Neural cell (in vitro differentiated cells): ENCODE results near the gene LPAR1. TPM values are rescaled to one million over a fixed set of nuclear protein-coding genes. Genes with fewer than 3 reads are reported as not detected.

Experiments used
- H2AFZ ChIP-seq: fragments of 200-600, 300-800 bp; sonication (generic), shearing (Covaris generic); 2 replicates; pipeline ENCODE4 v1.6.0; 2014; ENCODE audit warnings: low read depth, mild to moderate bottlenecking, antibody characterized with exemption, low read length, moderate library complexity
- H3F3A ChIP-seq: fragments of 200-600 bp; shearing (Covaris generic); 2 replicates; pipeline ENCODE4 v1.6.1; 2016; ENCODE audit warnings: mild to moderate bottlenecking, moderate library complexity, mixed read lengths, antibody characterized with exemption, low read length; ENCODE audit not compliant: insufficient read depth, poor library complexity, severe bottlenecking
- H3K27ac ChIP-seq: fragments of 200-600, 300-800 bp; sonication (generic), shearing (Covaris generic); 2 replicates; pipeline ENCODE4 v1.5.1; 2014; ENCODE audit warnings: mild to moderate bottlenecking, low read length, moderate library complexity
- H3K27me3 ChIP-seq: fragments of 300-800, 200-600 bp; sonication (generic), shearing (Covaris generic); 2 replicates; pipeline ENCODE4 v1.6.0; 2014; ENCODE audit warnings: mild to moderate bottlenecking, low read depth, low read length, moderate library complexity; ENCODE audit not compliant: insufficient read depth
- H3K36me3 ChIP-seq: fragments of 300-800, 200-600 bp; sonication (generic), shearing (Covaris generic); 2 replicates; pipeline ENCODE4 v1.5.1; 2014; ENCODE audit warnings: mild to moderate bottlenecking, antibody characterized with exemption, low read length, moderate library complexity; ENCODE audit not compliant: insufficient read depth
- H3K4me2 ChIP-seq: fragments of 300-800, 200-600 bp; sonication (generic), shearing (Covaris generic); 2 replicates; pipeline ENCODE4 v1.6.0; 2014; ENCODE audit warnings: mild to moderate bottlenecking, low read length
- H3K4me3 ChIP-seq: fragments of 300-800, 200-600 bp; sonication (generic), shearing (Covaris generic); 2 replicates; pipeline ENCODE4 v1.5.1; 2014; ENCODE audit warnings: mild to moderate bottlenecking, low read length, moderate library complexity
- H3K79me2 ChIP-seq: fragments of 200-600 bp; shearing (Covaris generic); replicated peaks from 2 replicates; pipeline ENCODE4 v1.6.0; 2014; ENCODE audit warnings: mild to moderate bottlenecking, low read length, moderate library complexity; ENCODE audit not compliant: insufficient read depth
- H3K9ac ChIP-seq: fragments of 300-800, 200-600 bp; sonication (generic), shearing (Covaris generic); 2 replicates; pipeline ENCODE4 v1.6.1; 2016; ENCODE audit warnings: mild to moderate bottlenecking, low read length, mixed read lengths
- H3K9me2 ChIP-seq: fragments of 200-600 bp; shearing (Covaris generic); 2 replicates; pipeline ENCODE4 v1.6.1; 2016; ENCODE audit warnings: mild to moderate bottlenecking, low read length, mixed read lengths; ENCODE audit not compliant: insufficient read depth
- H3K9me3 ChIP-seq: fragments of 200-600, 300-800 bp; sonication (generic), shearing (Covaris generic); 2 replicates; pipeline ENCODE4 v1.6.1; 2016; ENCODE audit warnings: mild to moderate bottlenecking, mixed run types, low read length, moderate library complexity, mixed read lengths
- H4K20me1 ChIP-seq: fragments of 200-600 bp; shearing (Covaris generic); 2 replicates; pipeline ENCODE4 v1.6.1; 2016; ENCODE audit warnings: mild to moderate bottlenecking, mixed run types; ENCODE audit not compliant: insufficient read depth
- CTCF ChIP-seq: fragments of 450-650 bp; IDR thresholded peaks from 2 replicates; pipeline ENCODE4 v1.5.1; 2014; ENCODE audit warnings: antibody characterized with exemption, mild to moderate bottlenecking, moderate library complexity; ENCODE audit not compliant: poor library complexity, severe bottlenecking
- EP300 ChIP-seq: fragments of 450-650 bp; conservative IDR thresholded peaks from 2 replicates; pipeline ENCODE4 v1.6.1; 2014; ENCODE audit warnings: antibody characterized with exemption, mild to moderate bottlenecking, moderate library complexity; ENCODE audit not compliant: poor library complexity, severe bottlenecking
- EZH2 ChIP-seq: fragments of 200-600, 300-800 bp; shearing (Covaris generic), sonication (generic); IDR thresholded peaks from 2 replicates; pipeline ENCODE4 v1.6.1; 2014; ENCODE audit warnings: antibody characterized with exemption, low read length, borderline replicate concordance, mild to moderate bottlenecking; ENCODE audit not compliant: insufficient read depth, poor library complexity, severe bottlenecking
- MXI1 ChIP-seq: fragments of 450-650 bp; conservative IDR thresholded peaks from 2 replicates; pipeline ENCODE4 v1.6.1; 2014; ENCODE audit warnings: antibody characterized with exemption, mild to moderate bottlenecking; ENCODE audit not compliant: poor library complexity, severe bottlenecking
- POLR2AphosphoS5 ChIP-seq: IDR thresholded peaks from 2 replicates; pipeline ENCODE4 v1.6.1; 2012
- RAD21 ChIP-seq: fragments of 450-650 bp; conservative IDR thresholded peaks from 2 replicates; pipeline ENCODE4 v1.6.1; 2014; ENCODE audit warnings: antibody characterized with exemption, mild to moderate bottlenecking, moderate library complexity
- SMC3 ChIP-seq: fragments of 450-650 bp; conservative IDR thresholded peaks from 2 replicates; pipeline ENCODE4 v1.6.1; 2014; ENCODE audit warnings: antibody characterized with exemption, mild to moderate bottlenecking, moderate library complexity; ENCODE audit not compliant: poor library complexity
- TAF1 ChIP-seq: IDR thresholded peaks from 2 replicates; pipeline ENCODE4 v1.6.1; 2012; ENCODE audit warnings: low read depth
- polyA plus RNA-seq: library from polyadenylated mRNA; depleted of rRNA; stranded (reverse); fragments of >200 nt; gene quantifications from 2 replicates; pipeline ENCODE4 v1.2.3, GENCODE V29; 2014
- TF ChIP-seq, protein P1 (sequence below): IDR thresholded peaks from 2 replicates; pipeline ENCODE4 v1.6.1; 2012; ENCODE audit warnings: borderline replicate concordance

LPAR1 gene
- polyA plus RNA-seq, 1 donor from 2014 or later = 0.54 TPM

DNA sequence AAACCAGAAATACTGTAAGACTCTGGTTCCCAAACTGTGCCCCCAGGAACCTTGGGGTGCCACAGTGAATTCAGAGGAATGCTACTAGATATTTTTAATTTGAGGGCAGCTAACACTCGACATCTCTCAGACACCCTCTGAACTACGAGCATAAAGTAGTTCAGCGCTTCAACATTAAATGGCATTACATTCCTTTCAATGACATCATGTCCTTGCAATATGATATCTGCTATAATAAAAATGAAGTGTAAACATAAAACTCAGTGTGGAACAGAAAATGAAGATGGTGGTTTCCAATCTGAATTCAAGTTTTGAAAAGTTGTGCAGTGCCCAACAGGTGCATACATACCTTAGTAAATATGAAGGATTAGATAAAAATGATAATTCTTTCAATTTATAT is 116.1 kb downstream of the LPAR1 start:
- Histone ChIP-seq H3K9me3 (no peaks in the 10 kb centered on the region), H3K79me2 (no peaks in the 10 kb centered on the region), H3K9me2 (no peaks in the 10 kb centered on the region), H3K36me3 (no peaks in the 10 kb centered on the region), H3K27me3 (no peaks in the 10 kb centered on the region), H2AFZ (no peak overlapping the region), H4K20me1 (no peaks in the 10 kb centered on the region), H3K9ac (no peak overlapping the region), H3K4me3 (no peak overlapping the region), H3K27ac (no peak overlapping the region), H3K4me2 (no peak overlapping the region), H3F3A (no peaks in the 10 kb centered on the region)
- TF ChIP-seq EP300 (no peak), RAD21 (no peak), TAF1 (no peak), POLR2AphosphoS5 (no peak), EZH2 (no peak), SMC3 (no peak), MXI1 (no peak)
- TF ChIP-seq, protein P1, sequence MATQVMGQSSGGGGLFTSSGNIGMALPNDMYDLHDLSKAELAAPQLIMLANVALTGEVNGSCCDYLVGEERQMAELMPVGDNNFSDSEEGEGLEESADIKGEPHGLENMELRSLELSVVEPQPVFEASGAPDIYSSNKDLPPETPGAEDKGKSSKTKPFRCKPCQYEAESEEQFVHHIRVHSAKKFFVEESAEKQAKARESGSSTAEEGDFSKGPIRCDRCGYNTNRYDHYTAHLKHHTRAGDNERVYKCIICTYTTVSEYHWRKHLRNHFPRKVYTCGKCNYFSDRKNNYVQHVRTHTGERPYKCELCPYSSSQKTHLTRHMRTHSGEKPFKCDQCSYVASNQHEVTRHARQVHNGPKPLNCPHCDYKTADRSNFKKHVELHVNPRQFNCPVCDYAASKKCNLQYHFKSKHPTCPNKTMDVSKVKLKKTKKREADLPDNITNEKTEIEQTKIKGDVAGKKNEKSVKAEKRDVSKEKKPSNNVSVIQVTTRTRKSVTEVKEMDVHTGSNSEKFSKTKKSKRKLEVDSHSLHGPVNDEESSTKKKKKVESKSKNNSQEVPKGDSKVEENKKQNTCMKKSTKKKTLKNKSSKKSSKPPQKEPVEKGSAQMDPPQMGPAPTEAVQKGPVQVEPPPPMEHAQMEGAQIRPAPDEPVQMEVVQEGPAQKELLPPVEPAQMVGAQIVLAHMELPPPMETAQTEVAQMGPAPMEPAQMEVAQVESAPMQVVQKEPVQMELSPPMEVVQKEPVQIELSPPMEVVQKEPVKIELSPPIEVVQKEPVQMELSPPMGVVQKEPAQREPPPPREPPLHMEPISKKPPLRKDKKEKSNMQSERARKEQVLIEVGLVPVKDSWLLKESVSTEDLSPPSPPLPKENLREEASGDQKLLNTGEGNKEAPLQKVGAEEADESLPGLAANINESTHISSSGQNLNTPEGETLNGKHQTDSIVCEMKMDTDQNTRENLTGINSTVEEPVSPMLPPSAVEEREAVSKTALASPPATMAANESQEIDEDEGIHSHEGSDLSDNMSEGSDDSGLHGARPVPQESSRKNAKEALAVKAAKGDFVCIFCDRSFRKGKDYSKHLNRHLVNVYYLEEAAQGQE = no peak

- H3K4me3 ChIP-seq = no peak overlapping the region
- H3K27ac ChIP-seq = no peak overlapping the region
- H3K9ac ChIP-seq = no peak overlapping the region
- H3K9me2 ChIP-seq = no peaks in the 10 kb centered on the region
- no peak overlapping the region for H3K4me2 ChIP-seq
- no peaks in the 10 kb centered on the region for H4K20me1 ChIP-seq
- H3F3A ChIP-seq = no peaks in the 10 kb centered on the region
- H2AFZ ChIP-seq = no peak overlapping the region
- TF ChIP-seq MXI1 = no peak
- no peak for TF ChIP-seq EP300
- TF ChIP-seq SMC3 = no peak
- TF ChIP-seq RAD21 = no peak
- TF ChIP-seq, protein P1 = no peak
- no peak for TF ChIP-seq POLR2AphosphoS5
- no peak for TF ChIP-seq TAF1
- TF ChIP-seq EZH2 = no peak
- TF ChIP-seq CTCF = no peak
- H3K9me3 ChIP-seq = no peaks in the 10 kb centered on the region
- no peaks in the 10 kb centered on the region for H3K36me3 ChIP-seq
- no peaks in the 10 kb centered on the region for H3K27me3 ChIP-seq
- H3K79me2 ChIP-seq = no peaks in the 10 kb centered on the region
These were observed 116.6 kb downstream of the LPAR1 start for GRCh38 chr9:110921705-110922104.
